ENCODE results near the gene MPP3. TPM values are rescaled to one million over a fixed set of nuclear protein-coding genes. Genes with fewer than 3 reads are reported as not detected.

MPP3 gene
- total and polyA plus RNA-seq, 2 donors (not counting 1 experiment from before 2014, with no cell fraction given), result 0.16 TPM; not detected in 1

GRCh38 chr17:43812396-43813265 lies 20.3 kb downstream of the MPP3 start:
- Mint-ChIP-seq H3K27ac (no peak overlapping the region), H3K9me3 (ENCODE audit: insufficient read depth) (no peaks in the 10 kb centered on the region), H3K27me3 (peaks cover 28% of the 10 kb centered on the region), H3K4me3 (no peak overlapping the region), H3K4me1 (no peaks in the 10 kb centered on the region)
- H3K4me1 ChIP-seq (ENCODE audit: control insufficient read depth in 2 of 2, insufficient read depth in 2 of 2, low read length in 2 of 2), result no peaks in the 10 kb centered on the region
- no peaks in the 10 kb centered on the region for H4K20me1 ChIP-seq (ENCODE audit: control insufficient read depth, insufficient read depth, low read length, poor library complexity, severe bottlenecking)
- H3K27ac ChIP-seq (ENCODE audit: low read length in 2 of 2), result no peak overlapping the region
- H3K27me3 ChIP-seq (replicated peaks in 1 of 4; ENCODE audit: control extremely low read depth in 1 of 4, control insufficient read depth in 3 of 4, insufficient read depth in 4 of 4, low read length in 3 of 4), result peaks cover 0 to 11% (median 0%) of the 10 kb centered on the region in 4 experiments
- no peaks in the 10 kb centered on the region for H3K79me2 ChIP-seq (ENCODE audit: control insufficient read depth, insufficient read depth, low read length)
- H2AFZ ChIP-seq (ENCODE audit: insufficient read depth, low read depth, low read length, poor library complexity, severe bottlenecking), result no peak overlapping the region
- no peak overlapping the region for H3K9ac ChIP-seq (ENCODE audit: low read length)
- intact Hi-C loops (cut with micrococcal nuclease), result no loop called here
- no peaks in the 10 kb centered on the region for H3K36me3 ChIP-seq (replicated peaks in 1 of 2; ENCODE audit: control extremely low read depth in 1 of 2, control insufficient read depth in 1 of 2, extremely low read depth in 1 of 2, insufficient read depth in 2 of 2, low read length in 1 of 2)
- ATAC-seq (ENCODE audit: low read depth) (no peak), DNase-seq (no peak)
- H3K9me3 ChIP-seq (ENCODE audit: control extremely low read depth in 1 of 3, control insufficient read depth in 2 of 3, insufficient read depth in 1 of 3, low read length in 2 of 3), result no peaks in the 10 kb centered on the region
- H3K4me2 ChIP-seq (replicated peaks; ENCODE audit: low read depth, low read length, poor library complexity, severe bottlenecking), result no peak overlapping the region
- no peak overlapping the region for H3K4me3 ChIP-seq (ENCODE audit: control extremely low read depth in 1 of 5, extremely low read depth in 1 of 5, insufficient read depth in 1 of 5, low read depth in 2 of 5, low read length in 4 of 5)
- no peak for TF ChIP-seq CTCF (IDR thresholded peaks at IDR 0.05)
- TF ChIP-seq EZH2 (IDR thresholded peaks at IDR 0.05; ENCODE audit: borderline replicate concordance, insufficient read depth, low read depth, low read length, poor library complexity, severe bottlenecking), result no peak
- 90% methylated on average over 10 of the region's 10 CpGs for WGBS (ENCODE audit: insufficient coverage)
- POLR2A ChIA-PET, result no interaction called here
- CTCF ChIA-PET, result interaction anchor here (1.0 kb wide), 1 partner anchor 238 kb away, joined by 3 read pairs; no protein-coding TSS in a partner anchor

- WGBS (ENCODE audit: insufficient coverage), result 83% methylated on average over 3 of the region's 5 CpGs
- Mint-ChIP-seq H3K4me3 (no peak overlapping the region), H3K27ac (no peak overlapping the region), H3K27me3 (peaks cover 33% of the 10 kb centered on the region), H3K4me1 (no peaks in the 10 kb centered on the region), H3K9me3 (ENCODE audit: insufficient read depth) (no peaks in the 10 kb centered on the region)
- Histone ChIP-seq H3K79me2 (ENCODE audit: control insufficient read depth, insufficient read depth, low read length) (no peaks in the 10 kb centered on the region), H3K9me3 (ENCODE audit: control extremely low read depth in 1 of 3, control insufficient read depth in 2 of 3, insufficient read depth in 1 of 3, low read length in 2 of 3) (no peaks in the 10 kb centered on the region), H3K36me3 (replicated peaks in 1 of 2; ENCODE audit: control extremely low read depth in 1 of 2, control insufficient read depth in 1 of 2, extremely low read depth in 1 of 2, insufficient read depth in 2 of 2, low read length in 1 of 2) (no peaks in the 10 kb centered on the region), H3K4me2 (replicated peaks; ENCODE audit: low read depth, low read length, poor library complexity, severe bottlenecking) (no peak overlapping the region), H2AFZ (ENCODE audit: insufficient read depth, low read depth, low read length, poor library complexity, severe bottlenecking) (no peak overlapping the region), H3K27me3 (replicated peaks in 1 of 4; ENCODE audit: control extremely low read depth in 1 of 4, control insufficient read depth in 3 of 4, insufficient read depth in 4 of 4, low read length in 3 of 4) (peaks cover 0 to 11% (median 0%) of the 10 kb centered on the region in 4 experiments), H3K27ac (ENCODE audit: low read length in 2 of 2) (no peak overlapping the region), H3K4me3 (ENCODE audit: control extremely low read depth in 1 of 5, extremely low read depth in 1 of 5, insufficient read depth in 1 of 5, low read depth in 2 of 5, low read length in 4 of 5) (no peak overlapping the region), H4K20me1 (ENCODE audit: control insufficient read depth, insufficient read depth, low read length, poor library complexity, severe bottlenecking) (no peaks in the 10 kb centered on the region), H3K4me1 (ENCODE audit: control insufficient read depth in 2 of 2, insufficient read depth in 2 of 2, low read length in 2 of 2) (no peaks in the 10 kb centered on the region), H3K9ac (ENCODE audit: low read length) (no peak overlapping the region)
- ATAC-seq (ENCODE audit: low read depth), result no peak
- no peak for DNase-seq
- intact Hi-C loops (cut with micrococcal nuclease), result no loop called here
- ChIA-PET CTCF (no interaction called here), POLR2A (no interaction called here)
- no peak for TF ChIP-seq CTCF (IDR thresholded peaks at IDR 0.05)
- TF ChIP-seq EZH2 (IDR thresholded peaks at IDR 0.05; ENCODE audit: borderline replicate concordance, insufficient read depth, low read depth, low read length, poor library complexity, severe bottlenecking), result no peak
These were observed 22.1 kb downstream of the MPP3 start for GRCh38 chr17:43810823-43811222.
